Putamen (tissue), 1 donor: Measurements from ENCODE around the gene IRF5.
"Not testable (repeated sequence)": the region's sequence is repeated elsewhere in the genome, so short reads cannot be mapped to it uniquely, and the experiment has no call there.

Source experiments
- DNase-seq: peaks from one replicate; pipeline ENCODE4 v3.0.0-alpha.2; 2016; ENCODE audit warnings: low spot score

IRF5 gene

GRCh38 chr7:128961030-128961659 is 23.4 kb downstream of the IRF5 start:
- DNase-seq, result no peak

GRCh38 chr7:128962899-128963298 is 25.2 kb downstream of the IRF5 start:
- DNase-seq, result no peak

GRCh38 chr7:128963327-128963757 is 25.6 kb downstream of the IRF5 start:
- DNase-seq, result no peak

- DNase-seq, result no peak
Measured at GRCh38 chr7:128968624-128969023, 30.9 kb downstream of the IRF5 start.

GRCh38 chr7:128974241-128974934 is 36.7 kb downstream of the IRF5 start:
- DNase-seq, result no peak

GRCh38 chr7:128982105-128982504 is 44.4 kb downstream of the IRF5 start:
- DNase-seq, result no peak

GRCh38 chr7:128985660-128986059 is 47.9 kb downstream of the IRF5 start:
- DNase-seq, result no peak

- DNase-seq, result no peak
Measured at GRCh38 chr7:128986609-128987008, 48.9 kb downstream of the IRF5 start.

- DNase-seq, result no peak
Measured at GRCh38 chr7:128988372-128988771, 50.6 kb downstream of the IRF5 start.

GRCh38 chr7:128989961-128990360 is 52.2 kb downstream of the IRF5 start:
- no peak for DNase-seq

- DNase-seq, result no peak
Measured at GRCh38 chr7:128993419-128993818, 55.7 kb downstream of the IRF5 start.

- not testable (repeated sequence) for DNase-seq
Measured at GRCh38 chr7:128994560-128994959, 56.8 kb downstream of the IRF5 start.

GRCh38 chr7:128997181-128997580 is 59.5 kb downstream of the IRF5 start:
- no peak for DNase-seq
